Gastrocnemius medialis (tissue), 4 donors: ENCODE data around the gene POLN. TPM values are rescaled to one million over a fixed set of nuclear protein-coding genes. Genes with fewer than 3 reads are reported as not detected.

Experiments used
- ATAC-seq, 2 donors: fragments of 150-250 bp; one replicate each; pipeline ENCODE4 v1.9.1; 2016
- DNase-seq, 2 donors: peaks; one replicate each; pipeline ENCODE4 v3.0.0-alpha.2; 2019
- H3K27ac ChIP-seq, 4 donors: fragments of 200-600 bp; sonication (generic); 1 replicate in 1 of 4; 2 replicates in 3 of 4; pipeline ENCODE4 v1.5.1; 2016 to 2018; ENCODE audit warnings: mild to moderate bottlenecking in 2 of 4, moderate library complexity in 1 of 4
- H3K27me3 ChIP-seq, 3 donors: fragments of 200-600 bp; sonication (generic) in 2 of 3; 1 replicate in 1 of 3; 2 replicates in 2 of 3; pipeline versions ENCODE4 v1.5.1 to v1.6.0; 2016 to 2019; ENCODE audit warnings: mild to moderate bottlenecking in 1 of 3, moderate library complexity in 1 of 3
- H3K36me3 ChIP-seq, 2 donors: fragments of 200-600 bp; sonication (generic) in 1 of 2; one replicate each; pipeline ENCODE4 v1.5.1; 2017 to 2018
- H3K4me1 ChIP-seq, 2 donors: fragments of 200-600 bp; sonication (generic) in 1 of 2; one replicate each; pipeline ENCODE4 v1.5.1; 2016 to 2017; ENCODE audit warnings: mild to moderate bottlenecking in 2 of 2
- H3K4me3 ChIP-seq, 4 donors: fragments of 200-600 bp; sonication (generic) in 3 of 4; 1 replicate in 1 of 4; 2 replicates in 3 of 4; pipeline ENCODE4 v1.5.1; 2016 to 2019; ENCODE audit warnings: mild to moderate bottlenecking in 2 of 4
- H3K9me3 ChIP-seq, 3 donors: fragments of 200-600 bp; sonication (generic) in 2 of 3; 1 replicate in 1 of 3; 2 replicates in 2 of 3; pipeline ENCODE4 v1.5.1; 2016 to 2019
- POLR2A ChIP-seq, 2 donors: fragments of 450-650 bp; IDR thresholded peaks; one replicate each; pipeline ENCODE4 v1.6.1; 2017; ENCODE audit warnings: antibody characterized with exemption in 2 of 2, mild to moderate bottlenecking in 2 of 2, moderate library complexity in 2 of 2
- in situ Hi-C, 4 donors: fragments of 200-750 bp; cut with MboI; loops; one replicate each; pipeline versions ENCODE4 v1.15.0 to v1.8.0; 2017; ENCODE audit warnings: low sequenced_read_pairs in 4 of 4
- intact Hi-C: fragments of 100-400 bp; cut with DNase I; formaldehyde crosslinking; loops from one replicate; pipeline ENCODE4 v1.15.1; 2023; ENCODE audit warnings: low total_unique reads
- total RNA-seq, 4 donors: library from RNA; depleted of rRNA; stranded (reverse); fragments of >200 nt; gene quantifications; one replicate each; pipeline versions ENCODE4 v1.1.0 to v1.2.3, GENCODE V29; 2016
- TF ChIP-seq, protein P1 (sequence below), 5 experiments: fragments of 450-650 bp in 3 of 5; fragments of 200-600 bp in 2 of 5; sonication (generic) in 2 of 5; IDR thresholded peaks in 4 of 5; conservative IDR thresholded peaks in 1 of 5; 1 replicate in 4 of 5; 2 replicates in 1 of 5; pipeline ENCODE4 v1.5.1; 2016 to 2019; ENCODE audit warnings: antibody characterized with exemption in 5 of 5, mild to moderate bottlenecking in 3 of 5, moderate library complexity in 3 of 5

Gene POLN
- total RNA-seq, 4 donors from 2014 or later: 0.71 to 2.0 (median 0.86) TPM; not detected in 1

DNA sequence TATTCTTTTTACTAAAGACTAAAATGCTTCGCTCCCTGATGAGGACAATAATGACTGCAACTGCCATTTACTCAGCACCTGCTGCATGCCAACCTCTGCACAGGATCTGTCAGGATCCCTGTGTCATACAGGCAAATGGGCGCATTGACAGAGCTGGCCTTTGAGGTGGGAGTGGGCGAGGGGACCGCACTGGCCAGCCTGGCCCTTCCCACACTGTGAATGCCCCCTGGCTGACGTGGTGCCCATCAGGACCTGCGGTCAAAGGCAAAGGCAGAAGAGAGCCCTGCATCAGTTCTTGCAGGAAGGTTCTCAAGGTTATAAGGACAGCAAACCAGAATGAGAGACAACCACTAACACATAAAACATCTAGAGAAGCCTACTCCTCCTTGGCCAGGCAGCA is 67.9 kb downstream of the POLN start:
- in situ Hi-C loops (no loop called here), intact Hi-C loops (no loop called here)
- Histone ChIP-seq H3K4me1 (no peaks in the 10 kb centered on the region), H3K4me3 (no peak overlapping the region), H3K9me3 (no peaks in the 10 kb centered on the region), H3K36me3 (peaks cover 0 to 11% of the 10 kb centered on the region in 2 donors), H3K27me3 (no peaks in the 10 kb centered on the region), H3K27ac (no peak overlapping the region)
- no peak for DNase-seq
- TF ChIP-seq, protein P1, sequence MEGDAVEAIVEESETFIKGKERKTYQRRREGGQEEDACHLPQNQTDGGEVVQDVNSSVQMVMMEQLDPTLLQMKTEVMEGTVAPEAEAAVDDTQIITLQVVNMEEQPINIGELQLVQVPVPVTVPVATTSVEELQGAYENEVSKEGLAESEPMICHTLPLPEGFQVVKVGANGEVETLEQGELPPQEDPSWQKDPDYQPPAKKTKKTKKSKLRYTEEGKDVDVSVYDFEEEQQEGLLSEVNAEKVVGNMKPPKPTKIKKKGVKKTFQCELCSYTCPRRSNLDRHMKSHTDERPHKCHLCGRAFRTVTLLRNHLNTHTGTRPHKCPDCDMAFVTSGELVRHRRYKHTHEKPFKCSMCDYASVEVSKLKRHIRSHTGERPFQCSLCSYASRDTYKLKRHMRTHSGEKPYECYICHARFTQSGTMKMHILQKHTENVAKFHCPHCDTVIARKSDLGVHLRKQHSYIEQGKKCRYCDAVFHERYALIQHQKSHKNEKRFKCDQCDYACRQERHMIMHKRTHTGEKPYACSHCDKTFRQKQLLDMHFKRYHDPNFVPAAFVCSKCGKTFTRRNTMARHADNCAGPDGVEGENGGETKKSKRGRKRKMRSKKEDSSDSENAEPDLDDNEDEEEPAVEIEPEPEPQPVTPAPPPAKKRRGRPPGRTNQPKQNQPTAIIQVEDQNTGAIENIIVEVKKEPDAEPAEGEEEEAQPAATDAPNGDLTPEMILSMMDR (IDR thresholded peaks at IDR 0.05 in 4 of 5, conservative IDR thresholded peaks at IDR 0.05 in 1 of 5): no peak
- TF ChIP-seq POLR2A (IDR thresholded peaks at IDR 0.05): no peak
- no peak for ATAC-seq

DNA sequence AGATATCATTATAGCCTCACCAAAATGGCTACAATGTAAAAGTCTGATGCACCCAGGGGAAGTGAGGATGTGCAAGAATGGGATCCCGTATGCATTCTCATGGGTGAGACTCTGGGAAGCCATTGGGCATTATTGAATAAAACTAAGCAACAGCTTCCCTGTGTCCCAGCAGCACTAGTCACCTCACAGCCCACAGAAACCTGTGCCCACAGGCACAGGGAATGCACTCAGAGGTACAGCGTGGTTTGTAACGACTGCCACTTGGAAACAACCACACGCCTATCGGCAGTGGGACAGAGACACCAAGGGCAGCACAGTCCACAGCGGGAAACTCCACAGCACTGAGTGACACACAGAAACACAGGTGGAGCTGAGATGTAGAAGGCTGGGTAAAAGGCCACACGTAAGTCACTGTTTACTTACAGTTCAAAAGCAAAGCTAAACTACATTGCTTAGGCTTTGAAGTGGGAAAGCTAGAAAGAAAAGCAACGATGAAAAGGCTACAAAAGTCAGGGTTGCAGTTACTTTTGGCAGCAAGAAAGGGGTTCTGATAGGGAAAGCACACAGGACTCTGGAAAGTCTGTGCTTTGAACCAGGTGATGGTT is 69.2 kb downstream of the POLN start:
- no peak for TF ChIP-seq POLR2A (IDR thresholded peaks at IDR 0.05)
- TF ChIP-seq, protein P1 (IDR thresholded peaks at IDR 0.05 in 4 of 5, conservative IDR thresholded peaks at IDR 0.05 in 1 of 5): no peak
- DNase-seq (no peak), ATAC-seq (no peak)
- no peaks in the 10 kb centered on the region for H3K4me1 ChIP-seq
- no peak overlapping the region for H3K27ac ChIP-seq
- intact Hi-C loops: no loop called here
- in situ Hi-C loops: no loop called here
- no peak overlapping the region for H3K4me3 ChIP-seq
- no peaks in the 10 kb centered on the region for H3K9me3 ChIP-seq
- H3K27me3 ChIP-seq: no peaks in the 10 kb centered on the region
- H3K36me3 ChIP-seq: peaks cover 0 to 11% of the 10 kb centered on the region in 2 donors

DNA sequence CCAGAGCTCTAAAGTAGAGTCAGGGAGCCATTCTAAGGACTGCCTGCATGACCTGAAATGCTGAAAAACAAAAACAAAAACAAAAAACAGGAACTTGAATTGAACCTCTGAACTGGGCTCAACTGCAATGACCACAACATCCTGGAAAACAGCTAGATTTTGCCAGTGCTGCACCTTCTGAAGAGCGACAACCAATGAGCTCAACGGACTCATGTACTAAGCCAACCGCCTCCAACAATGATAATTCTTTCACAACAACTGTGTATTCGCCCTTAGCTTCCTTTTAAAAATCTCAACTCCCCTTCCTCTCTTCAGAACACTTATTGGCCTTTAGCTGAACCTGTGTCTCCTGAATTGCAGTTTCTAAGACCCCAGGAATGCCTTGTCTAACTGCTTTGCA is 69.8 kb downstream of the POLN start:
- H3K4me1 ChIP-seq: no peaks in the 10 kb centered on the region
- H3K36me3 ChIP-seq: peaks cover 0 to 11% of the 10 kb centered on the region in 2 donors
- DNase-seq (no peak), ATAC-seq (no peak)
- H3K27ac ChIP-seq: no peak overlapping the region
- in situ Hi-C loops: no loop called here
- no peak overlapping the region for H3K4me3 ChIP-seq
- TF ChIP-seq POLR2A (IDR thresholded peaks at IDR 0.05): no peak
- TF ChIP-seq, protein P1 (IDR thresholded peaks at IDR 0.05 in 4 of 5, conservative IDR thresholded peaks at IDR 0.05 in 1 of 5): no peak
- no peaks in the 10 kb centered on the region for H3K9me3 ChIP-seq
- intact Hi-C loops: no loop called here
- H3K27me3 ChIP-seq: no peaks in the 10 kb centered on the region

DNA sequence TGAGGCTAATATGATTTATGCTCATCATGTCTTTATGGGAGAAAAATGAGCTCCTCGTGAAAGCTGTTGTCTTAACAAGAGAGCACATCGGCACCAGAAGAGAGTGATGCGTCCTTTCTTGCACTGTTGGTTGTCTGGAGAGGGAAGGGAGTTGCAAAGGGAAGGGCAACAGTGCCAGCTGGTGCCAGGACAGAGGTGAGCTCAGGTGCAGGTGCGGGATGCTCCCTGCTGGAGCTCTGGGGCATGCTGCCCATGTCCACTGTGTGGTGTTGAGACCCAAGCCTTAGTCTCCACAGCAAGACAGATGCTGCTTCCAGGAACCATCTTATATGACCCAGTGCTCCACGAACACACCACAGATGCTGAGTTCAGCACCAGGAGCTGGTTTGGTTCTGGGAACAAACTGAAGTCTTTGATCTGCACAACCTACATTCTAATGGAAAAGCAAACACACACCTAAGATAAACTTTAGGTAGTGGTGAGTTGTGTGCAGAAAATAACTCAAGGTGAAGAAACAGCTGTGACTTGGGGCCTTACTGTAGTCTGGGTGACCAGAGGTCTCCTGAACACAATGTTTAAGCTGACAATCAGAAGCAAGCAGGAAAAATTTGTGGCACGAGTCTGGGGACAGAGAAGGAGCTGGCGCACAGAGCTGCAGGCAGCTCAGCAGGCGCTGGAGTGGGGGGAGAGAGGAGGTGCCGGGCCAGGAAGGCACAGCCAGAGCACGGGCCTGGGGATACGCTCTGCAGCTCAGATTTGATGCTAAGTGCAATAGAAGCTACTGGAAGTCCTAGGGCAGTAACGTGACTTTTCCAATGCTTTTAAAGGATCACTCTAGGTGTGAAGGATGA is 73.2 kb downstream of the POLN start:
- TF ChIP-seq, protein P1 (IDR thresholded peaks at IDR 0.05 in 4 of 5, conservative IDR thresholded peaks at IDR 0.05 in 1 of 5): no peak
- no peak for TF ChIP-seq POLR2A (IDR thresholded peaks at IDR 0.05)
- Histone ChIP-seq H3K27ac (no peak overlapping the region), H3K36me3 (peaks cover 0 to 11% of the 10 kb centered on the region in 2 donors), H3K27me3 (no peaks in the 10 kb centered on the region), H3K4me3 (no peak overlapping the region), H3K4me1 (no peaks in the 10 kb centered on the region), H3K9me3 (no peaks in the 10 kb centered on the region)
- DNase-seq (no peak), ATAC-seq (no peak)
- in situ Hi-C loops (no loop called here), intact Hi-C loops (no loop called here)
